Central memory CD8-positive, alpha-beta T cell (primary cell): ENCODE data around the gene PDLIM4.

Source experiments
- ATAC-seq: fragments of 150-1000 bp; cut with Tn5 transposase; replicated peaks from 2 replicates; pipeline ENCODE4 v1.10.0; 2022; ENCODE audit warnings: mild to moderate bottlenecking, moderate FRiP score, moderate number of reproducible peaks; ENCODE audit not compliant: poor library complexity, severe bottlenecking; ENCODE audit errors: extremely low read depth
- DNase-seq, 2 donors: peaks; one replicate each; pipeline ENCODE4 v3.0.0; 2021; ENCODE audit warnings: low spot score in 2 of 2
- H3K27ac Mint-ChIP-seq: one replicate; pipeline ENCODE4 v1.8.0; 2022; ENCODE audit warnings: low read depth, mild to moderate bottlenecking, moderate library complexity, mixed read lengths
- H3K27me3 Mint-ChIP-seq: one replicate; pipeline ENCODE4 v1.8.0; 2022; ENCODE audit warnings: mixed read lengths
- H3K36me3 Mint-ChIP-seq: one replicate; pipeline ENCODE4 v1.8.0; 2022; ENCODE audit warnings: mild to moderate bottlenecking, moderate library complexity, mixed read lengths; ENCODE audit not compliant: insufficient read depth
- H3K4me1 Mint-ChIP-seq: one replicate; pipeline ENCODE4 v1.8.0; 2022; ENCODE audit warnings: mixed read lengths
- H3K4me3 Mint-ChIP-seq: one replicate; pipeline ENCODE4 v1.8.0; 2022; ENCODE audit warnings: mild to moderate bottlenecking, moderate library complexity, mixed read lengths
- H3K9me3 Mint-ChIP-seq: one replicate; pipeline ENCODE4 v1.8.0; 2022; ENCODE audit warnings: mixed read lengths

The PDLIM4 gene

GRCh38 chr5:132257131-132258101 lies at the start of gene PDLIM4:
Gene PDLIM4 (plus strand): TSS chr5:132257696. CDS start chr5:132257735, 39 bp downstream.
- Mint-ChIP-seq H3K36me3 (no peaks in the 10 kb centered on the region), H3K4me1 (no peaks in the 10 kb centered on the region), H3K9me3 (no peaks in the 10 kb centered on the region), H3K4me3 (no peak within 1 kb of the TSS), H3K27me3 (peaks cover 30% of the 10 kb centered on the region), H3K27ac (no peak within 1 kb of the TSS)
- no peak for ATAC-seq
- no peak for DNase-seq

- Mint-ChIP-seq H3K4me1 (no peaks in the 10 kb centered on the region), H3K9me3 (no peaks in the 10 kb centered on the region), H3K27me3 (no peaks in the 10 kb centered on the region), H3K36me3 (no peaks in the 10 kb centered on the region), H3K4me3 (no peak overlapping the region), H3K27ac (no peak overlapping the region)
- ATAC-seq: no peak
- no peak for DNase-seq
Measured at GRCh38 chr5:132207778-132208177, 49.7 kb upstream of the PDLIM4 start.

GRCh38 chr5:132209131-132209530 lies 48.4 kb upstream of the PDLIM4 start:
- Mint-ChIP-seq H3K36me3 (no peaks in the 10 kb centered on the region), H3K4me3 (no peak overlapping the region), H3K27me3 (no peaks in the 10 kb centered on the region), H3K27ac (no peak overlapping the region), H3K4me1 (no peaks in the 10 kb centered on the region), H3K9me3 (no peaks in the 10 kb centered on the region)
- ATAC-seq: no peak
- no peak for DNase-seq

DNA sequence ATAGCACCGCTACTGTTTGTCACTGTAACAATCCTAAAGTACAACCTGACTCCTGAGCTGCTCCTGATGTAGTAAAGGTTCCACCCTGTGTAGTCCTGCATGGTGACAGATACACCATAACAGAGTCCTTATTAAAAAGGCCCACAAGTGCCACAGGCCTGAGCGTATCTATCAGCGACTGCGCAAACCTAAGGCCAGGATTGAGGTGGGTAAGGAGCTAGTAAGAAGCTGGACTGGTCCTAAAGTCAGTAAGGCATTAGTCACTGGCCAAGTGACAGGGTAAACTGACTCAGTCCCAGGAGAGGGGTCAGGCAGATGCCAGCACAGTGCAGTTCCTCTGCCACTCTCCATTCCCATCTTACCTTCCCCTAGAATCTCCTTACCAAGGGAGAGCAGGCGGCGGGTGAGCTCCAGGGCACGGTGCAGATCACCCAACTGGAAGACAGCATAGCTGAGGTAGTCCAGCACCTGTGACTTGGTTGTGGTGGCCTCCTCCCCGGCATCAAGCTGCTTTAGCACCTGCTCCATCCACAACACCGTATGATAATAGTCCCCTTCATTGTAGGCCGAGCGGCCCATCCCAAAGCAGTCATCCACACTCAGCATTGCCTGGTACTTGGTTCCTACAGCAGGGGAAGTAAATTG lies 47.5 kb upstream of the PDLIM4 start:
- no peak overlapping the region for H3K4me3 Mint-ChIP-seq
- no peaks in the 10 kb centered on the region for H3K9me3 Mint-ChIP-seq

DNA sequence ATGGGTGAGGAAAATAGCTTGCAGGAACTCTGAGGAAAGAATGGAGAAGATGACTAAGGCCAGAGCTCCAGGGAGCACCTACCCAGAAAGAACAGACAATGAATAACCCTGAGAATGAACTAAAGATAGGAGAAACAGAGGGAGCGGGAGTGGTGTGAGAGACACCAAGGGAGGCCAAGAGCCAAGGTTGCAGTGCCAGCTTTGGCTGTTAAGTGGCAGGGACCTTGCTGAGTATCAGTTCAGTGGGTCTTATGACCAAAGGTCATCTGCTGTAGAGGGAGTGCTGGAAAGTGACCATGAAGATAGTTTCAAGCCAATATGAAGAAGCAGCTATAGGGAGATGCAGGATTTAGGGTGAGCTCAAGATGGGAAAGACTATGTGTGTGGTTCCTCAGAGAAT lies 46.6 kb upstream of the PDLIM4 start:
- H3K4me3 Mint-ChIP-seq: no peak overlapping the region
- no peaks in the 10 kb centered on the region for H3K9me3 Mint-ChIP-seq
- H3K4me1 Mint-ChIP-seq: no peaks in the 10 kb centered on the region
- no peaks in the 10 kb centered on the region for H3K27me3 Mint-ChIP-seq
- DNase-seq (no peak), ATAC-seq (no peak)
- no peaks in the 10 kb centered on the region for H3K36me3 Mint-ChIP-seq
- no peak overlapping the region for H3K27ac Mint-ChIP-seq

More for the DNA sequence above, 47.5 kb upstream of the PDLIM4 start:
- Mint-ChIP-seq H3K36me3 (no peaks in the 10 kb centered on the region), H3K27ac (no peak overlapping the region), H3K4me1 (no peaks in the 10 kb centered on the region), H3K27me3 (no peaks in the 10 kb centered on the region)
- ATAC-seq (no peak), DNase-seq (no peak)

DNA sequence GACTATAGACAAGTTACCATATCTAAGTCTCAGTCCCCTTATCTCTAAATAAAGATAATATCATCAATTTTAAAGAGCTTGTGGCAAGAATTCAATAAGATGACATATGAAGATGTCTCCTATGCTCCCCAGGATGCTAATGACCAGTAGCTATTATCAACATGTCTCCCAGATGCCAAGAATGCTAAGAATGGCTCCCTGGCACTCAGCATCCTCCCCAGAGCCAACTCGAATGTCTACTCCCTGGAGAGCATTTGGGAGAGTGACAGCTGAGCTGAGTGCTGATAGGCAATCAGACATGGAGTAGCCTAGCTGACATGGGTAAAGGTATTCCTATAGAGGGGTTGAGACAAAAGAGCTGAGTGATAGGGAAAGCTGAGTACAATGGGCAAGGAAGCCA lies 45.7 kb upstream of the PDLIM4 start:
- no peak overlapping the region for H3K4me3 Mint-ChIP-seq

DNA sequence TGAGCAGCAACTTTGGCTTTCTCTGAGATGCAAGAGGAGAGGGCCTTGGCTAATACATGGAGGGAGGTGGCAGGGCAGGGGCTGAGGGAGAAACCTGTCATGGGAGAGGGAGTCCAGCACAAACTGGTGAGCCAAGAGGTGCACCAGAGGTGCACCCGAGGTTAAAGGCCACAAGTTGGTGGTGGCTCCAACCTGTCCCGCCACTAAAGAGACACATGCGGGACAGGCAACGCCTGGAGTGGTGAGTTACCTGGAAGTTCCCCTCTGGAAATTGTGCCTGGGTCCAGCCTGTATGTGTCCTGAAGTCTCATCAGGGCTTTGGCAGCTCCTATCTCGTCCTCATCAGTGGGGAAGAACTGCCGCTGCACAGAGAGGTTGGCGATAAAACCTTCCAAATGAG lies 43.8 kb upstream of the PDLIM4 start:
- no peak overlapping the region for H3K4me3 Mint-ChIP-seq
- H3K27me3 Mint-ChIP-seq: no peaks in the 10 kb centered on the region
- ATAC-seq (no peak), DNase-seq (no peak)
- H3K9me3 Mint-ChIP-seq: no peaks in the 10 kb centered on the region
- H3K36me3 Mint-ChIP-seq: no peaks in the 10 kb centered on the region
- H3K27ac Mint-ChIP-seq: no peak overlapping the region
- H3K4me1 Mint-ChIP-seq: no peaks in the 10 kb centered on the region

More for the DNA sequence above, 45.7 kb upstream of the PDLIM4 start:
- Mint-ChIP-seq H3K27ac (no peak overlapping the region), H3K36me3 (no peaks in the 10 kb centered on the region), H3K9me3 (no peaks in the 10 kb centered on the region), H3K27me3 (no peaks in the 10 kb centered on the region), H3K4me1 (no peaks in the 10 kb centered on the region)
- no peak for DNase-seq
- ATAC-seq: no peak

DNA sequence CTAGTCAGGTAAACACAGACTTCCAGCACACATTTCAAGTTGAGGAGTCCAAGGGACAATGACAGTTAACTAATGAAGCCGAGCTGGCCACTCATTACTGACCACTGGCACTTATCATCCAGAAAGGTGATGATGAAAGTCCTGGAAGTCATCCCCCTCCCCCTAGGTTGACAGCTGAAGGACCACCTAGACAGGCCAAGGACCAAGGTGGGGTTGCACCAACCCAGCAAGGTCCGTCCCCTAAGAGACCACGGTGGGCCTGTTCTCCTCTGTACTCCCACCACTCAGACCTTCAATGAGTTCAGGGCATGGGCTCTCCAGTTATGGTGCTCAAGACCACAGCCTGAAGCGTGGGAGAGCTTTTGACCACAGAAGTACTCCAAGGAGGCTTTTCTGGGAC lies 43.0 kb upstream of the PDLIM4 start:
- ATAC-seq (no peak), DNase-seq (no peak)
- H3K9me3 Mint-ChIP-seq: no peaks in the 10 kb centered on the region
- H3K27me3 Mint-ChIP-seq: no peaks in the 10 kb centered on the region
- H3K27ac Mint-ChIP-seq: no peak overlapping the region
- H3K4me1 Mint-ChIP-seq: no peaks in the 10 kb centered on the region
- H3K36me3 Mint-ChIP-seq: no peaks in the 10 kb centered on the region
- H3K4me3 Mint-ChIP-seq: no peak overlapping the region

GRCh38 chr5:132215329-132215728 lies 42.2 kb upstream of the PDLIM4 start:
- Mint-ChIP-seq H3K4me3 (no peak overlapping the region), H3K9me3 (no peaks in the 10 kb centered on the region), H3K27me3 (no peaks in the 10 kb centered on the region), H3K4me1 (no peaks in the 10 kb centered on the region), H3K27ac (no peak overlapping the region), H3K36me3 (no peaks in the 10 kb centered on the region)
- ATAC-seq (no peak), DNase-seq (no peak)

DNA sequence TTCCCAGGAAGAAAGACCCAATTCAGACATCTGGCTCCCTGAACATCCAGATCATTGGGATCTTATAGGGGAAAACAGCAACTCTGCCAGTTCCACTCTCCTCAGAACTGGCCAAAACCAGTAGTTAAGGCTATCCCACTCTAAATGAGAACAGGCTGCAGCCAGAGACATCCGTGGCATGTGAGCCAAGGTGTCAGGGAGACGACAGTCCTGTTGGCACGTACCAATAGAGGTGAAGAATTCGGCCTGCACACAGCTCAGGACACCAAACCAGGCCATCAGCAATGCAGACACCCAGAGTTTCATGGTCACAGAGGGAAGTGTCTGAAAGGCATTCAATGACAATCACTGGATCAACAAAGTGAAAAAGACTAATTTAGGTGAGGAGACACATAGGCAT lies 39.2 kb upstream of the PDLIM4 start:
- DNase-seq: no peak
- Mint-ChIP-seq H3K27ac (no peak overlapping the region), H3K36me3 (peaks cover under 1% of the 10 kb centered on the region), H3K9me3 (no peaks in the 10 kb centered on the region), H3K4me3 (no peak overlapping the region), H3K27me3 (no peaks in the 10 kb centered on the region), H3K4me1 (no peaks in the 10 kb centered on the region)
- no peak for ATAC-seq

GRCh38 chr5:132219289-132219970 lies 38.1 kb upstream of the PDLIM4 start:
- ATAC-seq (no peak), DNase-seq (no peak)
- Mint-ChIP-seq H3K27ac (no peak overlapping the region), H3K4me1 (no peaks in the 10 kb centered on the region), H3K9me3 (no peaks in the 10 kb centered on the region), H3K36me3 (peaks cover 1% of the 10 kb centered on the region), H3K4me3 (no peak overlapping the region), H3K27me3 (no peaks in the 10 kb centered on the region)

- Mint-ChIP-seq H3K9me3 (no peaks in the 10 kb centered on the region), H3K4me1 (no peaks in the 10 kb centered on the region), H3K27ac (no peak overlapping the region), H3K36me3 (peaks cover 1% of the 10 kb centered on the region), H3K4me3 (no peak overlapping the region), H3K27me3 (no peaks in the 10 kb centered on the region)
- DNase-seq (no peak), ATAC-seq (no peak)
Measured at GRCh38 chr5:132219981-132220380, 37.5 kb upstream of the PDLIM4 start.
